K562 (cell line): Measurements from ENCODE around the gene CAPRIN1. TPM values are rescaled to one million over a fixed set of nuclear protein-coding genes. Genes with fewer than 3 reads are reported as not detected.

Experiments used
- ATF7 ChIP-seq: fragments of 450-650 bp; IDR thresholded peaks from 2 replicates; pipeline ENCODE4 v1.7.1; 2014; ENCODE audit warnings: mild to moderate bottlenecking, moderate library complexity
- DACH1 ChIP-seq: fragments of 450-650 bp; IDR thresholded peaks from 2 replicates; pipeline ENCODE4 v1.6.1; 2018; ENCODE audit not compliant: partially characterized antibody
- DMBX1 ChIP-seq: fragments of 250-450 bp; sonication (Bioruptor Pico); IDR thresholded peaks from 2 replicates; pipeline ENCODE4 v1.8.0; 2022; ENCODE audit warnings: inconsistent platforms, mild to moderate bottlenecking, moderate library complexity, borderline replicate concordance
- JUNB ChIP-seq: fragments of 450-650 bp; formaldehyde crosslinking; conservative IDR thresholded peaks from 2 replicates; pipeline ENCODE4 v1.4.0; 2020; ENCODE audit warnings: mild to moderate bottlenecking
- SIN3B ChIP-seq: fragments of 450-650 bp; IDR thresholded peaks from 2 replicates; pipeline ENCODE4 v1.6.1; 2017; ENCODE audit warnings: low read depth, mild to moderate bottlenecking, moderate library complexity
- TBP ChIP-seq: optimal IDR thresholded peaks from 2 replicates; pipeline ENCODE3; 2011; ENCODE audit warnings: low read depth, low read length, improper control_type of control experiment
- ZFX ChIP-seq: sonication (generic); formaldehyde crosslinking; IDR thresholded peaks from 2 replicates; pipeline ENCODE4 v1.8.0; 2022; ENCODE audit warnings: mild to moderate bottlenecking, missing genetic modification reagents, moderate library complexity
- ZNF197 ChIP-seq: fragments of 200-800 bp; sonication (Bioruptor generic); IDR thresholded peaks from 2 replicates; pipeline ENCODE4 v1.6.1; 2016; ENCODE audit warnings: low read depth, missing genetic modification characterization, missing compliant biosample characterization
- ZNF561 ChIP-seq: fragments of 450-650 bp; formaldehyde crosslinking; conservative IDR thresholded peaks from 2 replicates; pipeline ENCODE4 v1.4.0; 2020; ENCODE audit warnings: mild to moderate bottlenecking, moderate library complexity
- ZNF696 ChIP-seq: fragments of 250-450 bp; sonication (Bioruptor Pico); conservative IDR thresholded peaks from 2 replicates; pipeline ENCODE4 v1.4.0; 2020; ENCODE audit warnings: mild to moderate bottlenecking, moderate library complexity
- polyA plus RNA-seq, 8 experiments: library from polyadenylated mRNA; depleted of rRNA in 4 of 8; stranded (reverse) in 5 of 8; unstranded in 3 of 8; fragments of >200 nt; fragmentation: Nextera tagmentation in 2 of 8; fragmentation: Illumina TruSeq in 1 of 8; extraction: Ambion mirVana in 2 of 8; extraction: Trizol in 1 of 8; gene quantifications; 2 replicates each; pipeline versions ENCODE4 v1.2.1 to v1.2.3, GENCODE V29; 2011 to 2014; ENCODE audit warnings: inconsistent platforms in 1 of 8, missing spikeins in 1 of 8
- total RNA-seq, 7 experiments: library from RNA; depleted of rRNA in 6 of 7; stranded (reverse); fragments of >200 nt in 6 of 7; fragmentation: Illumina TruSeq in 2 of 7; extraction: Trizol in 2 of 7; gene quantifications; 2 replicates each; pipeline versions ENCODE4 v1.2.1 to v1.2.3, GENCODE V29; 2011 to 2021; ENCODE audit warnings: low replicate concordance in 1 of 7
- TF ChIP-seq, protein P1 (sequence below), 2 experiments: IDR thresholded peaks; 2 replicates each; pipeline ENCODE4 v1.6.1; 2011; ENCODE audit warnings: borderline replicate concordance in 1 of 2, control low read depth in 1 of 2, low read depth in 1 of 2, low read length in 1 of 2, mild to moderate bottlenecking in 1 of 2, mixed read lengths in 1 of 2, moderate library complexity in 1 of 2; ENCODE audit not compliant: insufficient read depth in 1 of 2, insufficient read length in 1 of 2, poor library complexity in 1 of 2, severe bottlenecking in 1 of 2; ENCODE audit errors: extremely low read depth in 1 of 2
- TF ChIP-seq, protein P2 (sequence below): fragments of 250-450 bp; sonication (Bioruptor Pico); IDR thresholded peaks from 2 replicates; pipeline ENCODE4 v1.6.1; 2021; ENCODE audit warnings: mild to moderate bottlenecking
- TF ChIP-seq, protein P3 (sequence below): IDR thresholded peaks from 2 replicates; pipeline ENCODE4 v1.6.1; 2011; ENCODE audit not compliant: insufficient read length; ENCODE audit errors: extremely low read depth
- TF ChIP-seq, protein P4 (sequence below): sonication (generic); formaldehyde crosslinking; IDR thresholded peaks from 2 replicates; pipeline ENCODE4 v1.8.0; 2023; ENCODE audit warnings: mild to moderate bottlenecking, missing genetic modification reagents
- TF ChIP-seq, protein P5 (sequence below): fragments of 450-650 bp; formaldehyde crosslinking; IDR thresholded peaks from 2 replicates; pipeline ENCODE4 v1.4.0; 2020; ENCODE audit warnings: mild to moderate bottlenecking, moderate library complexity
- TF ChIP-seq, protein P6 (sequence below): fragments of 450-650 bp; IDR thresholded peaks from 2 replicates; pipeline ENCODE4 v1.6.1; 2016; ENCODE audit warnings: missing biosample characterization, missing genetic modification characterization
- TF ChIP-seq, protein P7 (sequence below): sonication (generic); formaldehyde crosslinking; IDR thresholded peaks from 2 replicates; pipeline ENCODE4 v1.8.1; 2023; ENCODE audit warnings: mild to moderate bottlenecking, missing genetic modification reagents

CAPRIN1 gene
- total and polyA plus RNA-seq, 9 of the 15 experiments (the other 6 are each of a cell fraction or from before 2014, with no cell fraction given) = 49.6 to 271 (median 244) TPM

DNA sequence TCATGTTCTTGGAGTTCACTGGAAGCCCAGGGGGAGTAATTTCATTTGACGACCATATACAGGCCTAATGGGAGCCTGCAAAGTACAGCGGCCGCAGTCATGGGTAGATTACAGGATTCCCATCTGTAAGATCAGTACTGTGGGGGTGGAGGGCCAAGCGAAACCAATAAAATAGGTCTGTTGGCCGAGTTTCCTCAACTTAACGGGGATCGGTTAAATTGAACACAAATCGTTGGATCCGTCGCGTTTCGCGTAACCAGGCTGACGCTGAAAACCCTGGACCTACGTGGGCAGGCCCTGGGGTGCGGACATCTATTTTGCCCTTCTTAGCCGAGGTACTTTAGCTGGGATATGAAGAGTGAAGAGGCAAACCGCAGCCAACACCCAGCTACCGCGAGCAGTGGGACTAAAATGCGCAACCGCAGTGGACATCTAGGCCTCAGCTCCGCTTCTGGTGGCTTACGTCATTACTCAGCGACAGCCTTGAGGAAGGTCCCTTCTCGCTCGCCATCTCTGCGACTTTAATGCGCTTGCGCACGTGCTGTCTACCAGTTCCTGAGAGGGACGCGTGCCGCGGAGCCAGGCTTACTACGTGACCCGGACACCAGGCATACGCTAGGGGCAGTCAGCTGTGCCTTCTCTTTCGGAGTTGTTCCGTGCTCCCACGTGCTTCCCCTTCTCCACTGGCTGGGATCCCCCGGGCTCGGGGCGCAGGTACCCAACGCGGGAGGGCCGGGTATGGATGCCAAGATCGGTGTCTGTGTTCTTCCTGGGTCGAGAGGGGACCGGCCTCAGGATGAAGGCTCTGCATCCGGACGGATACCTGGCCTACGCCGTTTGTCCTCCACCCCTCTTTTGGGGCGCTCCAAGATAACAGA, 53.8 kb downstream of the CAPRIN1 start, which contains the start of gene NAT10 (continued):
- TF ChIP-seq, protein P1, sequence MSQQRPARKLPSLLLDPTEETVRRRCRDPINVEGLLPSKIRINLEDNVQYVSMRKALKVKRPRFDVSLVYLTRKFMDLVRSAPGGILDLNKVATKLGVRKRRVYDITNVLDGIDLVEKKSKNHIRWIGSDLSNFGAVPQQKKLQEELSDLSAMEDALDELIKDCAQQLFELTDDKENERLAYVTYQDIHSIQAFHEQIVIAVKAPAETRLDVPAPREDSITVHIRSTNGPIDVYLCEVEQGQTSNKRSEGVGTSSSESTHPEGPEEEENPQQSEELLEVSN (IDR thresholded peaks at IDR 0.05; ENCODE audit: borderline replicate concordance in 1 of 2, extremely low read depth in 1 of 2, insufficient read depth in 1 of 2, insufficient read length in 1 of 2, low read depth in 1 of 2, low read length in 1 of 2, poor library complexity in 1 of 2, severe bottlenecking in 1 of 2) = peak; percentile 52 to 82
- TF ChIP-seq ZNF197 (CRISPR knock-in tag) = no peak
- TF ChIP-seq, protein P2, sequence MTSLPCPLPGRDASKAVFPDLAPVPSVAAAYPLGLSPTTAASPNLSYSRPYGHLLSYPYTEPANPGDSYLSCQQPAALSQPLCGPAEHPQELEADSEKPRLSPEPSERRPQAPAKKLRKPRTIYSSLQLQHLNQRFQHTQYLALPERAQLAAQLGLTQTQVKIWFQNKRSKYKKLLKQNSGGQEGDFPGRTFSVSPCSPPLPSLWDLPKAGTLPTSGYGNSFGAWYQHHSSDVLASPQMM (CRISPR knock-in tag) = no peak
- TF ChIP-seq JUNB (CRISPR knock-in tag) = peak; percentile 18; the same call in 1 of the 2 replicates
- peak; percentile 82 for TF ChIP-seq ZNF561 (CRISPR knock-in tag)
- peak; percentile 93 for TF ChIP-seq ZFX
- 0 out of 2 replicates have a peak, but pooled peaks have one; percentile 39 for TF ChIP-seq ZNF696 (CRISPR knock-in tag)
- TF ChIP-seq, protein P3, sequence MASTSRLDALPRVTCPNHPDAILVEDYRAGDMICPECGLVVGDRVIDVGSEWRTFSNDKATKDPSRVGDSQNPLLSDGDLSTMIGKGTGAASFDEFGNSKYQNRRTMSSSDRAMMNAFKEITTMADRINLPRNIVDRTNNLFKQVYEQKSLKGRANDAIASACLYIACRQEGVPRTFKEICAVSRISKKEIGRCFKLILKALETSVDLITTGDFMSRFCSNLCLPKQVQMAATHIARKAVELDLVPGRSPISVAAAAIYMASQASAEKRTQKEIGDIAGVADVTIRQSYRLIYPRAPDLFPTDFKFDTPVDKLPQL = peak; percentile 77
- TF ChIP-seq TBP = peak; percentile 87
- no peak for TF ChIP-seq DMBX1 (CRISPR knock-in tag)
- TF ChIP-seq, protein P4, sequence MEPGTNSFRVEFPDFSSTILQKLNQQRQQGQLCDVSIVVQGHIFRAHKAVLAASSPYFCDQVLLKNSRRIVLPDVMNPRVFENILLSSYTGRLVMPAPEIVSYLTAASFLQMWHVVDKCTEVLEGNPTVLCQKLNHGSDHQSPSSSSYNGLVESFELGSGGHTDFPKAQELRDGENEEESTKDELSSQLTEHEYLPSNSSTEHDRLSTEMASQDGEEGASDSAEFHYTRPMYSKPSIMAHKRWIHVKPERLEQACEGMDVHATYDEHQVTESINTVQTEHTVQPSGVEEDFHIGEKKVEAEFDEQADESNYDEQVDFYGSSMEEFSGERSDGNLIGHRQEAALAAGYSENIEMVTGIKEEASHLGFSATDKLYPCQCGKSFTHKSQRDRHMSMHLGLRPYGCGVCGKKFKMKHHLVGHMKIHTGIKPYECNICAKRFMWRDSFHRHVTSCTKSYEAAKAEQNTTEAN = no peak; the same call in 1 of the 2 replicates
- peak; percentile 88 for TF ChIP-seq DACH1
- TF ChIP-seq, protein P5, sequence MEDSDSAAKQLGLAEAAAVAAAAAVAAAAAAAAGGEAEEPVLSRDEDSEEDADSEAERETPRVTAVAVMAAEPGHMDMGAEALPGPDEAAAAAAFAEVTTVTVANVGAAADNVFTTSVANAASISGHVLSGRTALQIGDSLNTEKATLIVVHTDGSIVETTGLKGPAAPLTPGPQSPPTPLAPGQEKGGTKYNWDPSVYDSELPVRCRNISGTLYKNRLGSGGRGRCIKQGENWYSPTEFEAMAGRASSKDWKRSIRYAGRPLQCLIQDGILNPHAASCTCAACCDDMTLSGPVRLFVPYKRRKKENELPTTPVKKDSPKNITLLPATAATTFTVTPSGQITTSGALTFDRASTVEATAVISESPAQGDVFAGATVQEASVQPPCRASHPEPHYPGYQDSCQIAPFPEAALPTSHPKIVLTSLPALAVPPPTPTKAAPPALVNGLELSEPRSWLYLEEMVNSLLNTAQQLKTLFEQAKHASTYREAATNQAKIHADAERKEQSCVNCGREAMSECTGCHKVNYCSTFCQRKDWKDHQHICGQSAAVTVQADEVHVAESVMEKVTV (CRISPR knock-in tag) = peak; percentile 43; the same call in 1 of the 2 replicates
- peak; percentile 98 for TF ChIP-seq ATF7
- TF ChIP-seq, protein P6, sequence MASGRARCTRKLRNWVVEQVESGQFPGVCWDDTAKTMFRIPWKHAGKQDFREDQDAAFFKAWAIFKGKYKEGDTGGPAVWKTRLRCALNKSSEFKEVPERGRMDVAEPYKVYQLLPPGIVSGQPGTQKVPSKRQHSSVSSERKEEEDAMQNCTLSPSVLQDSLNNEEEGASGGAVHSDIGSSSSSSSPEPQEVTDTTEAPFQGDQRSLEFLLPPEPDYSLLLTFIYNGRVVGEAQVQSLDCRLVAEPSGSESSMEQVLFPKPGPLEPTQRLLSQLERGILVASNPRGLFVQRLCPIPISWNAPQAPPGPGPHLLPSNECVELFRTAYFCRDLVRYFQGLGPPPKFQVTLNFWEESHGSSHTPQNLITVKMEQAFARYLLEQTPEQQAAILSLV = no peak
- TF ChIP-seq, protein P7, sequence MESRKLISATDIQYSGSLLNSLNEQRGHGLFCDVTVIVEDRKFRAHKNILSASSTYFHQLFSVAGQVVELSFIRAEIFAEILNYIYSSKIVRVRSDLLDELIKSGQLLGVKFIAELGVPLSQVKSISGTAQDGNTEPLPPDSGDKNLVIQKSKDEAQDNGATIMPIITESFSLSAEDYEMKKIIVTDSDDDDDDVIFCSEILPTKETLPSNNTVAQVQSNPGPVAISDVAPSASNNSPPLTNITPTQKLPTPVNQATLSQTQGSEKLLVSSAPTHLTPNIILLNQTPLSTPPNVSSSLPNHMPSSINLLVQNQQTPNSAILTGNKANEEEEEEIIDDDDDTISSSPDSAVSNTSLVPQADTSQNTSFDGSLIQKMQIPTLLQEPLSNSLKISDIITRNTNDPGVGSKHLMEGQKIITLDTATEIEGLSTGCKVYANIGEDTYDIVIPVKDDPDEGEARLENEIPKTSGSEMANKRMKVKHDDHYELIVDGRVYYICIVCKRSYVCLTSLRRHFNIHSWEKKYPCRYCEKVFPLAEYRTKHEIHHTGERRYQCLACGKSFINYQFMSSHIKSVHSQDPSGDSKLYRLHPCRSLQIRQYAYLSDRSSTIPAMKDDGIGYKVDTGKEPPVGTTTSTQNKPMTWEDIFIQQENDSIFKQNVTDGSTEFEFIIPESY (CRISPR knock-in tag) = peak; percentile 68; the same call in 1 of the 2 replicates
- TF ChIP-seq SIN3B = peak; percentile 88
